Skeletal muscle tissue (tissue), 5 donors: ENCODE results near the gene ANKLE2. TPM values are rescaled to one million over a fixed set of nuclear protein-coding genes. Genes with fewer than 3 reads are reported as not detected.

Source experiments
- H3K27ac ChIP-seq: one replicate; pipeline ENCODE4 v1.7.0; 2013; ENCODE audit warnings: mild to moderate bottlenecking, low read depth, low read length, inconsistent platforms
- H3K27me3 ChIP-seq, 3 donors: one replicate each; pipeline ENCODE4 v1.7.0; 2013; ENCODE audit warnings: low read length in 3 of 3; ENCODE audit not compliant: control insufficient read depth in 3 of 3, insufficient read depth in 3 of 3
- H3K36me3 ChIP-seq, 3 donors: one replicate each; pipeline ENCODE4 v1.7.0; 2013; ENCODE audit warnings: low read length in 3 of 3; ENCODE audit not compliant: control insufficient read depth in 3 of 3, insufficient read depth in 3 of 3
- H3K4me1 ChIP-seq, 3 donors: one replicate each; pipeline ENCODE4 v1.7.0; 2013; ENCODE audit warnings: low read length in 3 of 3, mild to moderate bottlenecking in 3 of 3; ENCODE audit not compliant: control insufficient read depth in 3 of 3, insufficient read depth in 3 of 3
- H3K4me3 ChIP-seq, 3 donors: one replicate each; pipeline ENCODE4 v1.7.0; 2013; ENCODE audit warnings: low read length in 3 of 3
- H3K9ac ChIP-seq, 3 donors: one replicate each; pipeline ENCODE4 v1.7.0; 2013; ENCODE audit warnings: low read length in 3 of 3, mild to moderate bottlenecking in 3 of 3, moderate library complexity in 2 of 3, low read depth in 1 of 3
- H3K9me3 ChIP-seq, 3 donors: one replicate each; pipeline ENCODE4 v1.7.0; 2013; ENCODE audit warnings: low read length in 3 of 3; ENCODE audit not compliant: control insufficient read depth in 3 of 3
- small RNA-seq: library from RNA; depleted of rRNA; stranded (forward); fragments of <200 nt; gene quantifications from one replicate; pipeline ENCODE3, GENCODE V24; 2014
- total RNA-seq: library from RNA; depleted of rRNA; stranded (reverse); fragments of >200 nt; gene quantifications from one replicate; pipeline ENCODE4 v1.2.3, GENCODE V29; 2014
- donor health status: Osteomylitis.

ANKLE2 gene
- total RNA-seq, 1 donor from 2014 or later = 28.7 TPM

DNA sequence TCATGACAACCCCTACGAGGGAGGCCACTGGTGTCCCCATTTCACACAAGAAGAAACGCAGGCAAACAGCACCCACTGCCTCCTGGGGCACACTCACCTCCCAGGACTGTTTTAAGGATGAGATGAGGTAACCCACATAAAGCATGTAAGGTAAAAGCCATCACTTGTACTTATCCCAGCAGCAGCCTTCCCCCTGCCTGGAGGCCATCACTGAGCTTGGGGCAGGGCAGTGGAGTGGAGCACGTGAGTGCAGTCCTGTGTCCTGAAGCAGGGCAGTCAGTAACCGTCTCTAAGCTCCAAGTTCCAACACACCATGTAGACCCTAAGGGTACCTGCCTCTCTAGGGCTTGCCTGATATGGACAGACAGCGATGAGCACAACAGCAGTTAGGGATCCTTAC, 76.2 kb downstream of the ANKLE2 start:
- Histone ChIP-seq H3K27ac (no peak overlapping the region), H3K9ac (no peak overlapping the region), H3K4me1 (peaks cover 5 to 14% (median 8%) of the 10 kb centered on the region in 3 donors), H3K36me3 (peaks cover 0 to 5% (median 2%) of the 10 kb centered on the region in 3 donors), H3K9me3 (no peaks in the 10 kb centered on the region), H3K4me3 (no peak overlapping the region), H3K27me3 (no peaks in the 10 kb centered on the region)

DNA sequence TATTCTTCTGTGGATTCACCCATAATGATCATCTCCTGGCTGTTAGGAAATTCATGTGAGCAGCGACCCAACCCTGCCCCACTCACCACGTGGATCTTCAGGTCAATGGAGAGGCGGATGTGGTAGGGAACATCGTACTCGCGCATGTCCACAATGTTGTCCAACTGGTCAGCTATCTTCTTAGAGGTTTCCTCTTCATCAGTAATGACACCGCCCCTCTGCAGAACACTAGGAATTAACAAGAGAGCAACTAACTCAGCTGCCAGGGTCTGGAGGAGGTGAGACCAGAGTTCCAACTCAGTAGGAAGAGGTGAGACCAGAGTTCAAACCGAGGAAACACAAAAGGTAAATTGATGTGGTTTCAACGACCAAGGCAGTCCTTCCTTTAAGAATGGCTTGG, 84.1 kb downstream of the ANKLE2 start:
- Histone ChIP-seq H3K4me1 (no peaks in the 10 kb centered on the region), H3K4me3 (no peak overlapping the region), H3K9ac (no peak overlapping the region), H3K9me3 (no peaks in the 10 kb centered on the region), H3K36me3 (peaks cover 41 to 51% (median 46%) of the 10 kb centered on the region in 3 donors), H3K27me3 (no peaks in the 10 kb centered on the region), H3K27ac (no peak overlapping the region)

DNA sequence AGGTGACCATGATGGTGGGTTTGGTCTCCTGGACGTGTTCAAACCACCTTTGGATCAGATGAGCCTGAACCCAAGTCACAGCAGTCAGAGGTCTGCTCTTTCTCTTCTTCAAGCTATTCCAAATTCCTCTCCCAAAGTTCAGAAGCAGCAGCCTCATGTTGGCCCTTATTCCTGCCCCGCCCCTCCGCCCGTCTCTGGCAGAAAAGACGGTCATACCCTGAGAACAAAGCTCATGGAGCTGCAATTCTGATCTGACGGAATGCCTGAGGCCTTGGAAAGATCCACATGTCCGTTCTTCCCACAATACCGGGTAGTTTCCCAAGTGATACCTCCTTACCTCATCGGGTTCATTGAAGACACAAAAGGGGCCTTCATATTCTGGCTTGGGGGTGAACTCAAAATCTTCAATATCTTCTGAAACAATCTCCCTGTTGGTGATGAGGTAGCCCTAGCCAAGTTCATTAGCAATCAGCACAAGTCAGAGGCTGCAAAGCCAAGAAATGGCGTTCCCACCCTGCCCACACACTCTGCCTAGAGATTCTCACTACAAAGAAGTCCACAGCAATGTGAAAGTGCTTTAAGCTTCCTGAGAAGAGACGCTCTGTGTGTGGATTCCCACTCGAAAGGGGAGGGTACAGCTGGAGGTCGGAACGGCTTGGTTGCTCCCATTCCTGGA, 85.7 kb downstream of the ANKLE2 start:
- Histone ChIP-seq H3K4me1 (no peaks in the 10 kb centered on the region), H3K9me3 (no peaks in the 10 kb centered on the region), H3K4me3 (no peak overlapping the region), H3K9ac (no peak overlapping the region), H3K36me3 (peaks cover 48 to 60% (median 56%) of the 10 kb centered on the region in 3 donors), H3K27me3 (no peaks in the 10 kb centered on the region), H3K27ac (no peak overlapping the region)

Small RNA genes lying within 50 kb of the gene (small RNA-seq; reads per million reads assigned to genes)
- not detected for gene RNA5SP379

Other genes starting within 250 kb of the ANKLE2 start
- 1.0 TPM for gene LRCOL1, start 151.2 kb downstream of the ANKLE2 start, total RNA-seq
- gene P2RX2, start 143.1 kb downstream of the ANKLE2 start, total RNA-seq = not detected
- 32.9 TPM for gene POLE, start 74.5 kb downstream of the ANKLE2 start, total RNA-seq
- 22.4 TPM for gene PXMP2, start 74.2 kb downstream of the ANKLE2 start, total RNA-seq
- gene PGAM5, start 51.0 kb downstream of the ANKLE2 start, total RNA-seq = 16.7 TPM
- 41.8 TPM for gene GOLGA3, start 67.0 kb upstream of the ANKLE2 start, total RNA-seq
- gene CHFR, start 125.8 kb upstream of the ANKLE2 start, total RNA-seq = 14.1 TPM
- gene ZNF605, start 194.5 kb upstream of the ANKLE2 start, total RNA-seq = 6.3 TPM
- gene ZNF26, start 224.5 kb upstream of the ANKLE2 start, total RNA-seq = 8.4 TPM